ENCODE measurements around the gene GPR17. TPM values are rescaled to one million over a fixed set of nuclear protein-coding genes. Genes with fewer than 3 reads are reported as not detected.

Gene GPR17
- total and polyA plus RNA-seq, 4 donors = 0.03 to 0.14 (median 0.07) TPM; not detected in 1

DNA sequence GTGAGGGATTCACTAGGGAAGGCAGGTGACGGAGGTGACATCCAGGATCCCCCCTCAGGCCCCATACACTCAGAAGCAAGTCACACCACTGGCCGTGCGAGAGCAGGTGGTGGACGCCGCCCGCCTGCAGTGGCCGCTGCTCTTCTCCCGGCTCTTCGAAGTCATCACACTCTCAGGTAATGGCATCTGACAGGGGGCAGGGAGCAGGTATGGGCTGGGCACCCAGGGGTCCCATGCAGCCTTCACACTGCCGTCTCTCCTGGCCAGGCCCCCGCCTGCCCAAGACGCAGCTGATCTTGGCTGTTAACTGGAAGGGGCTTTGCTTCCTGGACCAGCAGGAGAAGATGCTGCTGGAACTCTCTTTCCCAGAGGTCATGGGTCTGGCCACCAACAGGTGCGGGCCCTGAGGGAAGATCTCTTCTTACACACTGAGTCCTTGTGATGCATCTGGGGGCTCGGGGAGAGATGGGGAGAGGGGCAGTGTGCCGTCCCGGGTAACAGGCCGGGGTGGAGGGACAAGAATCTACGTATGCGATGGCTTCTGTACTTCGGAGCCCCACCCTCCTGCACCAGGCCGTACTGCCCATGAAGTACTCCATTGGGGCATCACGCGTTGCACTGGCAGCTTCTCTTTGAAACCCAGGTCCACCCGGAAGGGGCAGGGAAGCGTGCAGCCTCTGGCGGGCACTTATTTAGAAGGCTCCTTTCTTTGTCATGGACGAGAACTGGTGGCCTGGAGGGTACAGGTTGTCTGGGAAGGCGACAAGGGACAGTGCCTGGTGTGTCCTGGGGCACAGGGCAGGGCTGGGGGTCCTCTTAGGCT, 18.8 kb upstream of the GPR17 start:
- Histone ChIP-seq H3K27me3 (ENCODE audit: control insufficient read depth in 4 of 4, insufficient read depth in 4 of 4, low read length in 3 of 4) (no peaks in the 10 kb centered on the region), H3K36me3 (ENCODE audit: control insufficient read depth in 4 of 4, insufficient read depth in 3 of 4, low read depth in 1 of 4, low read length in 3 of 4) (no peaks in the 10 kb centered on the region), H3K9me3 (ENCODE audit: control insufficient read depth in 4 of 4, low read length in 3 of 4) (no peaks in the 10 kb centered on the region), H3K27ac (ENCODE audit: low read depth in 1 of 2, low read length in 2 of 2) (no peak overlapping the region), H3K4me3 (ENCODE audit: low read depth in 1 of 3, low read length in 3 of 3) (no peak overlapping the region), H3K4me1 (ENCODE audit: control insufficient read depth in 4 of 4, insufficient read depth in 4 of 4, low read length in 3 of 4) (no peaks in the 10 kb centered on the region), H3K9ac (ENCODE audit: low read depth in 1 of 2, low read length in 2 of 2) (no peak overlapping the region)
- no peak for DNase-seq (ENCODE audit: low spot score)
- 91% methylated on average over 28 of the region's 28 CpGs for WGBS
- TF ChIP-seq NR2F2 (IDR thresholded peaks at IDR 0.05) (no peak), GABPA (IDR thresholded peaks at IDR 0.05 in 1 of 2, conservative IDR thresholded peaks at IDR 0.05 in 1 of 2) (no peak), TAF1 (conservative IDR thresholded peaks at IDR 0.05) (no peak), HNF4G (IDR thresholded peaks at IDR 0.05) (no peak), FOXA2 (IDR thresholded peaks at IDR 0.05) (no peak), JUND (IDR thresholded peaks at IDR 0.05) (no peak), FOXA1 (IDR thresholded peaks at IDR 0.05) (no peak), YY1 (IDR thresholded peaks at IDR 0.05) (no peak), HNF4A (conservative IDR thresholded peaks at IDR 0.05) (no peak), RAD21 (IDR thresholded peaks at IDR 0.05) (no peak), SP1 (IDR thresholded peaks at IDR 0.05) (no peak), EGR1 (IDR thresholded peaks at IDR 0.05; ENCODE audit: low read depth in 2 of 2) (no peak), RXRA (IDR thresholded peaks at IDR 0.05) (no peak)
- TF ChIP-seq, protein P1, sequence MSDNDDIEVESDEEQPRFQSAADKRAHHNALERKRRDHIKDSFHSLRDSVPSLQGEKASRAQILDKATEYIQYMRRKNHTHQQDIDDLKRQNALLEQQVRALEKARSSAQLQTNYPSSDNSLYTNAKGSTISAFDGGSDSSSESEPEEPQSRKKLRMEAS (IDR thresholded peaks at IDR 0.05) = no peak
- TF ChIP-seq, protein P2, sequence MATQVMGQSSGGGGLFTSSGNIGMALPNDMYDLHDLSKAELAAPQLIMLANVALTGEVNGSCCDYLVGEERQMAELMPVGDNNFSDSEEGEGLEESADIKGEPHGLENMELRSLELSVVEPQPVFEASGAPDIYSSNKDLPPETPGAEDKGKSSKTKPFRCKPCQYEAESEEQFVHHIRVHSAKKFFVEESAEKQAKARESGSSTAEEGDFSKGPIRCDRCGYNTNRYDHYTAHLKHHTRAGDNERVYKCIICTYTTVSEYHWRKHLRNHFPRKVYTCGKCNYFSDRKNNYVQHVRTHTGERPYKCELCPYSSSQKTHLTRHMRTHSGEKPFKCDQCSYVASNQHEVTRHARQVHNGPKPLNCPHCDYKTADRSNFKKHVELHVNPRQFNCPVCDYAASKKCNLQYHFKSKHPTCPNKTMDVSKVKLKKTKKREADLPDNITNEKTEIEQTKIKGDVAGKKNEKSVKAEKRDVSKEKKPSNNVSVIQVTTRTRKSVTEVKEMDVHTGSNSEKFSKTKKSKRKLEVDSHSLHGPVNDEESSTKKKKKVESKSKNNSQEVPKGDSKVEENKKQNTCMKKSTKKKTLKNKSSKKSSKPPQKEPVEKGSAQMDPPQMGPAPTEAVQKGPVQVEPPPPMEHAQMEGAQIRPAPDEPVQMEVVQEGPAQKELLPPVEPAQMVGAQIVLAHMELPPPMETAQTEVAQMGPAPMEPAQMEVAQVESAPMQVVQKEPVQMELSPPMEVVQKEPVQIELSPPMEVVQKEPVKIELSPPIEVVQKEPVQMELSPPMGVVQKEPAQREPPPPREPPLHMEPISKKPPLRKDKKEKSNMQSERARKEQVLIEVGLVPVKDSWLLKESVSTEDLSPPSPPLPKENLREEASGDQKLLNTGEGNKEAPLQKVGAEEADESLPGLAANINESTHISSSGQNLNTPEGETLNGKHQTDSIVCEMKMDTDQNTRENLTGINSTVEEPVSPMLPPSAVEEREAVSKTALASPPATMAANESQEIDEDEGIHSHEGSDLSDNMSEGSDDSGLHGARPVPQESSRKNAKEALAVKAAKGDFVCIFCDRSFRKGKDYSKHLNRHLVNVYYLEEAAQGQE (IDR thresholded peaks at IDR 0.05) = no peak
- TF ChIP-seq, protein P3, sequence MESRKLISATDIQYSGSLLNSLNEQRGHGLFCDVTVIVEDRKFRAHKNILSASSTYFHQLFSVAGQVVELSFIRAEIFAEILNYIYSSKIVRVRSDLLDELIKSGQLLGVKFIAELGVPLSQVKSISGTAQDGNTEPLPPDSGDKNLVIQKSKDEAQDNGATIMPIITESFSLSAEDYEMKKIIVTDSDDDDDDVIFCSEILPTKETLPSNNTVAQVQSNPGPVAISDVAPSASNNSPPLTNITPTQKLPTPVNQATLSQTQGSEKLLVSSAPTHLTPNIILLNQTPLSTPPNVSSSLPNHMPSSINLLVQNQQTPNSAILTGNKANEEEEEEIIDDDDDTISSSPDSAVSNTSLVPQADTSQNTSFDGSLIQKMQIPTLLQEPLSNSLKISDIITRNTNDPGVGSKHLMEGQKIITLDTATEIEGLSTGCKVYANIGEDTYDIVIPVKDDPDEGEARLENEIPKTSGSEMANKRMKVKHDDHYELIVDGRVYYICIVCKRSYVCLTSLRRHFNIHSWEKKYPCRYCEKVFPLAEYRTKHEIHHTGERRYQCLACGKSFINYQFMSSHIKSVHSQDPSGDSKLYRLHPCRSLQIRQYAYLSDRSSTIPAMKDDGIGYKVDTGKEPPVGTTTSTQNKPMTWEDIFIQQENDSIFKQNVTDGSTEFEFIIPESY (IDR thresholded peaks at IDR 0.05) = no peak
- TF ChIP-seq, protein P4, sequence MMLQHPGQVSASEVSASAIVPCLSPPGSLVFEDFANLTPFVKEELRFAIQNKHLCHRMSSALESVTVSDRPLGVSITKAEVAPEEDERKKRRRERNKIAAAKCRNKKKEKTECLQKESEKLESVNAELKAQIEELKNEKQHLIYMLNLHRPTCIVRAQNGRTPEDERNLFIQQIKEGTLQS (IDR thresholded peaks at IDR 0.05) = no peak
- TF ChIP-seq, protein P5, sequence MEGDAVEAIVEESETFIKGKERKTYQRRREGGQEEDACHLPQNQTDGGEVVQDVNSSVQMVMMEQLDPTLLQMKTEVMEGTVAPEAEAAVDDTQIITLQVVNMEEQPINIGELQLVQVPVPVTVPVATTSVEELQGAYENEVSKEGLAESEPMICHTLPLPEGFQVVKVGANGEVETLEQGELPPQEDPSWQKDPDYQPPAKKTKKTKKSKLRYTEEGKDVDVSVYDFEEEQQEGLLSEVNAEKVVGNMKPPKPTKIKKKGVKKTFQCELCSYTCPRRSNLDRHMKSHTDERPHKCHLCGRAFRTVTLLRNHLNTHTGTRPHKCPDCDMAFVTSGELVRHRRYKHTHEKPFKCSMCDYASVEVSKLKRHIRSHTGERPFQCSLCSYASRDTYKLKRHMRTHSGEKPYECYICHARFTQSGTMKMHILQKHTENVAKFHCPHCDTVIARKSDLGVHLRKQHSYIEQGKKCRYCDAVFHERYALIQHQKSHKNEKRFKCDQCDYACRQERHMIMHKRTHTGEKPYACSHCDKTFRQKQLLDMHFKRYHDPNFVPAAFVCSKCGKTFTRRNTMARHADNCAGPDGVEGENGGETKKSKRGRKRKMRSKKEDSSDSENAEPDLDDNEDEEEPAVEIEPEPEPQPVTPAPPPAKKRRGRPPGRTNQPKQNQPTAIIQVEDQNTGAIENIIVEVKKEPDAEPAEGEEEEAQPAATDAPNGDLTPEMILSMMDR (IDR thresholded peaks at IDR 0.05; ENCODE audit: low read depth, low read length, missing input control) = no peak

Data from liver (tissue), 9 donors.